Measurements from ENCODE around the gene MBNL2.

The MBNL2 gene

DNA sequence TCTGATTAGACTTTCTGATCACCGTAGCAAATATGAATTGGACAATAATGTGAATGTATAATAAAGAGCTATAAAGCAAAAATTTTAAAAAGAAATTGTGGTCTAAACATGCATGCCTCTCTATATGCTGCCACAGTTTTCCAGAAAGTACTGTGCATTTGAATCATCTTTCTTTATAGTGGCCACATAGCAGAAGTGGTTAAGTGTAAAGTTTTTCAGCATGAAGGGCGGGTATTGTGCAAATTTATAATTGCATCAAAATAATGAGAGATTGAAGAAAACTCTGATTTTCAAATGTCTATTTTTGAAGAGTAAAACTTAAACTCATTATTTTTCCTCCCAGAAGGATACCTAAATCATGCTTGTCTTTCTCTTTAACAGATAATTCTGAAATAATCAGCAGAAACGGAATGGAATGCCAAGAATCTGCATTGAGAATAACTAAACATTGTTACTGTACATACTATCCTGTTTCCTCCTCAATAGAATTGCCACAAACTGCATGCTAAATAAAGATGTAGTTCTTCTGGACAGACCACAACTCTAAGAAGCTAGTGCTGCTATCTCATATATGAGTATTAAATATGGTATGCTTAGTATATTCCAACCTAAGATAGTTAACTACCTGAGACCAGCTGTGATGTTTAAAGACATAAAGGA lies 168.9 kb downstream of the MBNL2 start:
- TF ChIP-seq TCF12 (IDR thresholded peaks at IDR 0.05; ENCODE audit: low read depth) (no peak), CREB1 (IDR thresholded peaks at IDR 0.05; ENCODE audit: low read depth) (no peak), CEBPB (IDR thresholded peaks at IDR 0.05) (no peak), TAF1 (IDR thresholded peaks at IDR 0.05; ENCODE audit: low read depth) (no peak), EP300 (IDR thresholded peaks at IDR 0.05; ENCODE audit: borderline replicate concordance) (no peak), RAD21 (IDR thresholded peaks at IDR 0.05; ENCODE audit: low read depth) (no peak), YY1 (IDR thresholded peaks at IDR 0.05; ENCODE audit: low read depth) (no peak), FOXM1 (IDR thresholded peaks at IDR 0.05; ENCODE audit: borderline replicate concordance, low read depth) (no peak), EGR1 (IDR thresholded peaks at IDR 0.05) (no peak), TEAD4 (IDR thresholded peaks at IDR 0.05) (no peak), ZBTB7A (IDR thresholded peaks at IDR 0.05; ENCODE audit: low read depth) (no peak), NFIC (IDR thresholded peaks at IDR 0.05) (no peak)
- TF ChIP-seq, protein P1, sequence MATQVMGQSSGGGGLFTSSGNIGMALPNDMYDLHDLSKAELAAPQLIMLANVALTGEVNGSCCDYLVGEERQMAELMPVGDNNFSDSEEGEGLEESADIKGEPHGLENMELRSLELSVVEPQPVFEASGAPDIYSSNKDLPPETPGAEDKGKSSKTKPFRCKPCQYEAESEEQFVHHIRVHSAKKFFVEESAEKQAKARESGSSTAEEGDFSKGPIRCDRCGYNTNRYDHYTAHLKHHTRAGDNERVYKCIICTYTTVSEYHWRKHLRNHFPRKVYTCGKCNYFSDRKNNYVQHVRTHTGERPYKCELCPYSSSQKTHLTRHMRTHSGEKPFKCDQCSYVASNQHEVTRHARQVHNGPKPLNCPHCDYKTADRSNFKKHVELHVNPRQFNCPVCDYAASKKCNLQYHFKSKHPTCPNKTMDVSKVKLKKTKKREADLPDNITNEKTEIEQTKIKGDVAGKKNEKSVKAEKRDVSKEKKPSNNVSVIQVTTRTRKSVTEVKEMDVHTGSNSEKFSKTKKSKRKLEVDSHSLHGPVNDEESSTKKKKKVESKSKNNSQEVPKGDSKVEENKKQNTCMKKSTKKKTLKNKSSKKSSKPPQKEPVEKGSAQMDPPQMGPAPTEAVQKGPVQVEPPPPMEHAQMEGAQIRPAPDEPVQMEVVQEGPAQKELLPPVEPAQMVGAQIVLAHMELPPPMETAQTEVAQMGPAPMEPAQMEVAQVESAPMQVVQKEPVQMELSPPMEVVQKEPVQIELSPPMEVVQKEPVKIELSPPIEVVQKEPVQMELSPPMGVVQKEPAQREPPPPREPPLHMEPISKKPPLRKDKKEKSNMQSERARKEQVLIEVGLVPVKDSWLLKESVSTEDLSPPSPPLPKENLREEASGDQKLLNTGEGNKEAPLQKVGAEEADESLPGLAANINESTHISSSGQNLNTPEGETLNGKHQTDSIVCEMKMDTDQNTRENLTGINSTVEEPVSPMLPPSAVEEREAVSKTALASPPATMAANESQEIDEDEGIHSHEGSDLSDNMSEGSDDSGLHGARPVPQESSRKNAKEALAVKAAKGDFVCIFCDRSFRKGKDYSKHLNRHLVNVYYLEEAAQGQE (IDR thresholded peaks at IDR 0.05; ENCODE audit: low read depth): no peak
- TF ChIP-seq, protein P2, sequence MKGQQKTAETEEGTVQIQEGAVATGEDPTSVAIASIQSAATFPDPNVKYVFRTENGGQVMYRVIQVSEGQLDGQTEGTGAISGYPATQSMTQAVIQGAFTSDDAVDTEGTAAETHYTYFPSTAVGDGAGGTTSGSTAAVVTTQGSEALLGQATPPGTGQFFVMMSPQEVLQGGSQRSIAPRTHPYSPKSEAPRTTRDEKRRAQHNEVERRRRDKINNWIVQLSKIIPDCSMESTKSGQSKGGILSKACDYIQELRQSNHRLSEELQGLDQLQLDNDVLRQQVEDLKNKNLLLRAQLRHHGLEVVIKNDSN (IDR thresholded peaks at IDR 0.05): no peak
- TF ChIP-seq, protein P3, sequence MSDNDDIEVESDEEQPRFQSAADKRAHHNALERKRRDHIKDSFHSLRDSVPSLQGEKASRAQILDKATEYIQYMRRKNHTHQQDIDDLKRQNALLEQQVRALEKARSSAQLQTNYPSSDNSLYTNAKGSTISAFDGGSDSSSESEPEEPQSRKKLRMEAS (IDR thresholded peaks at IDR 0.05): no peak

DNA sequence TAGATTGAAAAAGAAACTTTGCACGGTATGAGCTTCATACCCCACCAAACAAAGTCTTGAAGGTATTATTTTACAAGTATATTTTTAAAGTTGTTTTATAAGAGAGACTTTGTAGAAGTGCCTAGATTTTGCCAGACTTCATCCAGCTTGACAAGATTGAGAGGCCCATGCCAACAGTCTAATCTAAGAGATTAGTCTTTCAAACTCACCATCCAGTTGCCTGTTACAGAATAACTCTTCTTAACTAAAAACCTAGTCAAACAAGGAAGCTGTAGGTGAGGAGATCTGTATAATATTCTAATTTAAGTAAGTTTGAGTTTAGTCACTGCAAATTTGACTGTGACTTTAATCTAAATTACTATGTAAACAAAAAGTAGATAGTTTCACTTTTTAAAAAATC lies 169.9 kb downstream of the MBNL2 start:
- no peak for TF ChIP-seq TEAD4 (IDR thresholded peaks at IDR 0.05)
- no peak for TF ChIP-seq ZBTB7A (IDR thresholded peaks at IDR 0.05; ENCODE audit: low read depth)
- no peak for TF ChIP-seq YY1 (IDR thresholded peaks at IDR 0.05; ENCODE audit: low read depth)
- TF ChIP-seq, protein P3 (IDR thresholded peaks at IDR 0.05): no peak
- TF ChIP-seq, protein P1 (IDR thresholded peaks at IDR 0.05; ENCODE audit: low read depth): no peak
- TF ChIP-seq NFIC (IDR thresholded peaks at IDR 0.05): no peak
- TF ChIP-seq FOXM1 (IDR thresholded peaks at IDR 0.05; ENCODE audit: borderline replicate concordance, low read depth): no peak
- no peak for TF ChIP-seq EGR1 (IDR thresholded peaks at IDR 0.05)
- TF ChIP-seq RAD21 (IDR thresholded peaks at IDR 0.05; ENCODE audit: low read depth): no peak
- TF ChIP-seq TAF1 (IDR thresholded peaks at IDR 0.05; ENCODE audit: low read depth): no peak

DNA sequence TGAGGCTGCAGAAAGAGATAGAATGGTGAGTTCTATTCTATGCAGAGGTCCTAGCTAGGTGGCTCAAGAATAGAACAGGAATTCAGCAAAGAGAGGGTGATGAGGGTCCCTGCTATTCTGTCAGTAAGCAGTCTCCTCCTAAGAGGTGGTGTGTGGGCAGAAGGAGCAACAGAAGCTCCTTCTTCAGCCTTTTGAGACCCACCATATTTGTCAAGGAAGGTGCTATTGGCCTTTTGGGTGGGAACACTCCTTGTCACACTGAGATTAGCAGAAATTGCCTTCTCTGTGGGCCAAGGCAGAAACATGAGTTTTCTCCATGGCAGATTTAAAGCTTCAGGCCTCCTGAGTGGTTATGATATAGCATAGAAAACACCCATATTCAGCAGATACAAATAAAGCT lies 172.4 kb downstream of the MBNL2 start:
- TF ChIP-seq CEBPB (IDR thresholded peaks at IDR 0.05): no peak
- TF ChIP-seq ZBTB7A (IDR thresholded peaks at IDR 0.05; ENCODE audit: low read depth): no peak
- TF ChIP-seq TAF1 (IDR thresholded peaks at IDR 0.05; ENCODE audit: low read depth): no peak
- no peak for TF ChIP-seq CREB1 (IDR thresholded peaks at IDR 0.05; ENCODE audit: low read depth)
- TF ChIP-seq EGR1 (IDR thresholded peaks at IDR 0.05): no peak
- TF ChIP-seq, protein P1 (IDR thresholded peaks at IDR 0.05; ENCODE audit: low read depth): no peak
- no peak for TF ChIP-seq NFIC (IDR thresholded peaks at IDR 0.05)
- TF ChIP-seq TCF12 (IDR thresholded peaks at IDR 0.05; ENCODE audit: low read depth): no peak
- TF ChIP-seq TEAD4 (IDR thresholded peaks at IDR 0.05): no peak
- TF ChIP-seq, protein P2 (IDR thresholded peaks at IDR 0.05): no peak
- TF ChIP-seq EP300 (IDR thresholded peaks at IDR 0.05; ENCODE audit: borderline replicate concordance): no peak
- TF ChIP-seq, protein P3 (IDR thresholded peaks at IDR 0.05): no peak
- TF ChIP-seq RAD21 (IDR thresholded peaks at IDR 0.05; ENCODE audit: low read depth): no peak
- no peak for TF ChIP-seq FOXM1 (IDR thresholded peaks at IDR 0.05; ENCODE audit: borderline replicate concordance, low read depth)
- no peak for TF ChIP-seq YY1 (IDR thresholded peaks at IDR 0.05; ENCODE audit: low read depth)
